ENCODE results near the gene NFE2L3.

The NFE2L3 gene

DNA sequence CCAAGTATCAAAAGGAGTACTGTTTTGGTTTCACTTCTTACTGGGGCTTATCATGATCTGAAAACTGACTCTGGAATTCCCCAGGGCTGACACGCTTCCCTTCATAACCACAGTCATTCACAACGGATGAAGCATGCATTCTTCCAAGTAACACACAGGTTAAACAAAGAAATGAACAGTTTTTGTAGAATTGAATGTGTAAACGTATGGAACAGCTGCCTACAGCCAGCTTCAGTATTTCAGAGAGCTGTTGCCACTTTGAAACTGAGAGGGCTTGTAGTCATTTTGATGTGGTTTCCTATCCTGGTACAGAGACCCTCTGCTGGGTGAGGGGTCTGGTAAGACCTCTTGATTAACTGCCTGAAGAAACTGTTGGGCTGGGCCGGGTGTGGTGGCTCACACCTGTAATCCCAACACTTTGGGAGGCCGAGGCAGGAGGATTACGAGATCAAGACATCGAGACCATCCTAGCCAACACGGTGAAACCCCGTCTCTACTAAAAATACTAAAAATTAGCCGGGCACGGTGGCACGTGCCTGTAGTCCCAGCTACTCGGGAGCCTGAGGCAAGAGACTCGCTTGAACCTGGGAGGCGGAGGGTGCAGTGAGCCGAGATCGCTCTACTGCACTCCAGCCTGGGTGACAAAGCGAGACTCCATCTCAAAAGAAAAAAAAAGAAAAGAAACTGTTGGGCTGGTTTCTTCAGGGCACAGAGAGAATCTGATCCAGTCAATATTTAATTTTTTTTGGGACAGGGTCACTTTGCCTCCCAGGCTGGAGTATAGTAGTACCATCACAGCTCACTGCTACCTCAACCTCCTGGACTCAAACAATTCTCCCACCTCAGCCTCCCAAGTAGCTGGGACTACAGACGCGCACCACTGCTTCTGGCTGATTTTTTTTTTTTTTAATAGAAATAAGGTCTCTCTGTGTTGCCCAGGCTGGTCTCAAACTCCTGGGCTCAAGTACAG lies 4.7 kb downstream of the NFE2L3 start:
- no peaks in the 10 kb centered on the region for H4K20me1 ChIP-seq (ENCODE audit: insufficient read depth, low read length, poor library complexity, severe bottlenecking)
- H3K4me2 ChIP-seq (ENCODE audit: low read depth, low read length, poor library complexity, severe bottlenecking): peak overlapping the region; percentile 63
- no peaks in the 10 kb centered on the region for H3K9me3 ChIP-seq (ENCODE audit: insufficient read depth, low read depth, low read length)
- H3F3A ChIP-seq (ENCODE audit: low read depth): no peaks in the 10 kb centered on the region
- no peaks in the 10 kb centered on the region for H3K9me2 ChIP-seq (replicated peaks; ENCODE audit: low read depth, low read length)
- H2AFZ ChIP-seq (ENCODE audit: low read length): peak overlapping the region; percentile 36; the same call in 1 of the 2 replicates
- H3K9ac ChIP-seq (ENCODE audit: low read depth, low read length, poor library complexity, severe bottlenecking): peak overlapping the region; percentile 48
- H3K4me1 ChIP-seq (ENCODE audit: insufficient read depth, low read length, poor library complexity, severe bottlenecking): peaks cover 50% of the 10 kb centered on the region
- peak overlapping the region; percentile 66 for H3K4me3 ChIP-seq (ENCODE audit: low read length, poor library complexity, severe bottlenecking)
- no peaks in the 10 kb centered on the region for H3K36me3 ChIP-seq (ENCODE audit: insufficient read depth, low read length)
- no peaks in the 10 kb centered on the region for H3K27me3 ChIP-seq (ENCODE audit: insufficient read depth, low read length, poor library complexity, severe bottlenecking)
- H3K79me2 ChIP-seq (ENCODE audit: insufficient read depth, low read length): peaks cover 7% of the 10 kb centered on the region; the same call in 1 of the 2 replicates
- no peak for TF ChIP-seq EZH2phosphoT487 (IDR thresholded peaks at IDR 0.05; ENCODE audit: borderline replicate concordance)
- TF ChIP-seq CTCF (conservative IDR thresholded peaks at IDR 0.05; ENCODE audit: low read length): no peak

DNA sequence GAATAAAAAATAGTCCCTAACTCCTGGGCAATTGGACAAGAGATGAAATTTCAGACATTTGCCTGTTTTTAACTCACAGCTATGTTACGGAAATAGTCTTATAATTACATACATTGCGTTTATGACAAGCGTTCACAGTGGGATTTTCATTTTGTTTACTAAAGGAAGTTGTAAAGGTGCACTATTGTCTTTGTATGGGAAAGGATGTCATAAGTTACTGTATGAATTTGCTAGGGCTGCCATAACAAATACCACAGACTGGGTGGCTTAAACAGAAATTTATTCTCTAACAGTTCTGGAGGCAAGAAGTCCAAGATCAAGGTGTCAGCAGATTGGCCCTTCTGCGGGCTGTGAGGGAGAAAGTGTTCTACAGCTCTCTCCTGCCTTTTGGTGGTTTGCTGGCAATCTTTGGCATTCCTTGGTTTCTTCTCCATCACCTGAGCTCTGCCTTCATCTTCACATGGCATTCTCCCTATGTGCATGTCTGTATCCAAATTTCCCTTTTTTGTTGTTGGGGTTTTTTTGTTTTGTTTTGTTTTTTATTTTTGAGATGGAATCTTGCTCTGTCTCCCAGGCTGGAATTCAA lies 5.6 kb downstream of the NFE2L3 start:
- Histone ChIP-seq H3K9ac (ENCODE audit: low read depth, low read length, poor library complexity, severe bottlenecking) (no peak overlapping the region), H3F3A (ENCODE audit: low read depth) (no peaks in the 10 kb centered on the region), H2AFZ (ENCODE audit: low read length) (no peak overlapping the region), H3K9me2 (replicated peaks; ENCODE audit: low read depth, low read length) (no peaks in the 10 kb centered on the region), H3K9me3 (ENCODE audit: insufficient read depth, low read depth, low read length) (no peaks in the 10 kb centered on the region), H3K36me3 (ENCODE audit: insufficient read depth, low read length) (no peaks in the 10 kb centered on the region), H3K4me2 (ENCODE audit: low read depth, low read length, poor library complexity, severe bottlenecking) (peak overlapping the region; percentile 63), H3K79me2 (ENCODE audit: insufficient read depth, low read length) (peaks cover 7% of the 10 kb centered on the region; the same call in 1 of the 2 replicates), H3K27me3 (ENCODE audit: insufficient read depth, low read length, poor library complexity, severe bottlenecking) (no peaks in the 10 kb centered on the region), H4K20me1 (ENCODE audit: insufficient read depth, low read length, poor library complexity, severe bottlenecking) (no peaks in the 10 kb centered on the region), H3K4me3 (ENCODE audit: low read length, poor library complexity, severe bottlenecking) (no peak overlapping the region), H3K4me1 (ENCODE audit: insufficient read depth, low read length, poor library complexity, severe bottlenecking) (peaks cover 49% of the 10 kb centered on the region)
- TF ChIP-seq EZH2phosphoT487 (IDR thresholded peaks at IDR 0.05; ENCODE audit: borderline replicate concordance) (no peak), CTCF (conservative IDR thresholded peaks at IDR 0.05; ENCODE audit: low read length) (no peak)

- no peak overlapping the region for H3K9ac ChIP-seq (ENCODE audit: low read depth, low read length, poor library complexity, severe bottlenecking)
- peaks cover 7% of the 10 kb centered on the region; the same call in 1 of the 2 replicates for H3K79me2 ChIP-seq (ENCODE audit: insufficient read depth, low read length)
- no peaks in the 10 kb centered on the region for H3K9me3 ChIP-seq (ENCODE audit: insufficient read depth, low read depth, low read length)
- peaks cover 36% of the 10 kb centered on the region for H3K4me1 ChIP-seq (ENCODE audit: insufficient read depth, low read length, poor library complexity, severe bottlenecking)
- no peaks in the 10 kb centered on the region for H3K27me3 ChIP-seq (ENCODE audit: insufficient read depth, low read length, poor library complexity, severe bottlenecking)
- H3K36me3 ChIP-seq (ENCODE audit: insufficient read depth, low read length): no peaks in the 10 kb centered on the region
- no peak overlapping the region for H2AFZ ChIP-seq (ENCODE audit: low read length)
- TF ChIP-seq EZH2phosphoT487 (IDR thresholded peaks at IDR 0.05; ENCODE audit: borderline replicate concordance) (no peak), CTCF (conservative IDR thresholded peaks at IDR 0.05; ENCODE audit: low read length) (no peak)
- no peaks in the 10 kb centered on the region for H3F3A ChIP-seq (ENCODE audit: low read depth)
- H4K20me1 ChIP-seq (ENCODE audit: insufficient read depth, low read length, poor library complexity, severe bottlenecking): no peaks in the 10 kb centered on the region
- H3K4me3 ChIP-seq (ENCODE audit: low read length, poor library complexity, severe bottlenecking): no peak overlapping the region
- H3K4me2 ChIP-seq (ENCODE audit: low read depth, low read length, poor library complexity, severe bottlenecking): peak overlapping the region; percentile 24
- H3K9me2 ChIP-seq (replicated peaks; ENCODE audit: low read depth, low read length): no peaks in the 10 kb centered on the region
Observed at GRCh38 chr7:26159243-26159642, 7.2 kb downstream of the NFE2L3 start.
